Stimulated activated CD4-positive, alpha-beta T cell treated with anti-CD3 and anti-CD28 coated beads, Interleukin-4, amount 100 ng/mL, for 1 hour (primary cell): ENCODE data around the gene BICRAL.
A peak's percentile ranks its signal among the peaks of the same experiment; 100 is the strongest.
"Not testable (repeated sequence)": the region's sequence is repeated elsewhere in the genome, so short reads cannot be mapped to it uniquely, and the experiment has no call there.

ENCODE experiments used
- DNase-seq: peaks from one replicate; pipeline ENCODE4 v3.0.0-alpha.2; 2020

Gene BICRAL

DNA sequence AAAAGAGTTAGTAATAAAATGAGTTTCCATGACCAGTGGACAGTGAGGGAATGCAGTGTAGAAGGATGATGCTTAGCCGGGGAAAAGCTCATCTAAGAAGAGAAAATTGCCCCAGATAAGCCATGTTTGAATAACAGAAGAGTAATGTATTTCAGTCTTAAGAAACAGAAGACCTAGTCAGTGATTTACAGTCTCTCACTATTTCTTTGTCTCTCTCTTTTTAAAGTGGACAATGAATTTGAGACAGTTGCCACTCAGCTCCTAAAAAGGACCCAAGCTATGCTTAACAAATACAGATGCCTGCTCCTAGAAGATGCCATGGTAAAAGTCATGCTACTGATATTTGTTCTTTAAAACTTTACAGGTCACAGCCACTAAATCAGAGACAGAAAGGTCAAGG lies 78.2 kb downstream of the BICRAL start:
- no peak for DNase-seq

DNA sequence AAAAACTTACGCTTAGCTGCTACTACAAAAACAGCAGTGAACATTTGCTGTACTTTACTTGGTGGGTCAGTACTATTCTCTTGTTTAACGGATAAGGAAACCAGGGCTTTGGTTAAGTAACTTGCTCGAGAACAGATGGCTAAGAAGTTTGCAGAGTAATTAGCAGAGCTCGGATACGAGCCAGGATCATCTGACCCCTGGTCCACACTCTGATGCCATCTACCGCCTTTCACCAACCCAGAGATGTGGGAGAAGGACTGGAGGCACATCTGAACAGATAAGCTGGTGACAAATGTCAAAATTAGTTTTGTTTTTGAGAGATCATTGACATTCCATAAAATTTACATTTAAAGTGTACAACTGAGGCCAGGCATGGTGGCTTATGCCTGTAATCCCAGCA lies 78.6 kb downstream of the BICRAL start:
- no peak for DNase-seq

DNA sequence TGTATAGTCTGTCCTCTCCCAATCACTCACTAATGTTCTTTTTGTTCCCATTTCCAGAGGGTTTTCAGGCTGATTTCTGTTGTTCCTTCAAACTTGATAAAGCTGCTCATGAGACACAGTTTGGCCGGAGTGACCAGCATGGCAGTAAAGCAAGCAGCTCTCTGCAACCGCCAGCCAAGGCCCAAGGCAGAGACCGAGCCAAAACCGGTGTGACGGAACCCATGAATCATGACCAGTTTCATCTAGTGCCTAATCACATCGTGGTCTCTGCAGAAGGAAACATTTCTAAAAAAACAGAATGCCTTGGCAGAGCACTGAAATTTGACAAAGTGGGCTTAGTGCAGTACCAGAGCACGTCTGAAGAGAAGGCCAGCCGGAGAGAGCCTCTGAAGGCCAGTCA lies 82.8 kb downstream of the BICRAL start:
- DNase-seq = no peak

DNA sequence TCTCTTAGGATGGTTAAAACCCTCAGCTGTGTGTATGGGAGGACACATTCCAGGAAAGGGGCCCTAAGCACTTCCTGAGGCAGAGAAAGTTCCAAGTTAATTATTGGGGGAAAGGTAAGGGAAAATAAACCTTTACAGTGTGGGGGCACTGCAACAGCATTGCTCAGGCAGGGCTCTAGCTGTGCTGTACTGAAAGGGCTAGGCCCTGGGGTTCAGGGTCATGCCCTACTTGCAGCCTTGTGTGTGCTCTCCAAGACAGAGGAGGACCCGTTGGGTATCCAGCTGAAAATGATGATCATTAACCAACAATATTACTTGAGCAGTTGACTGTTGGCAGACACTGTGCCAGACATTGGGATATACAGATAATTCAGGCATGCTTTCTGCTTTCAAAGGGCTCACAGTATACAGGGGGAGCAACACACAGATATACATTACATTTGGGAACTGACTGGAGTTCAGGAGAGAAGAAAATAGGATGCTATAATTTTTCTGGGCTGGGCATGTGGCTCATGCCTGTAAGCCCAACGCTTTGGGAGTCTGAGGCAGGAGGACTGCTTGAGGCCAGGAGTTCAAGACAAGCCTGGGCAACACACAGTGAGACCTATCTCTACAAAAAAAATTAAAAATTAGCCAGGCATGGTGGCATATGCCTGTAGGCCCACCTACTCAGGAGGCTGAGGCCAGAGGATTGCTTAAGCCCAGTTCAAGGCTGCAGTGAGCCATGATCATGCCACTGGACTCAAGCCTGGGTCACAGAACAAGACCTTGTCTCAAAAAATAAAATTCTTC lies 88.5 kb downstream of the BICRAL start:
- DNase-seq = no peak

DNA sequence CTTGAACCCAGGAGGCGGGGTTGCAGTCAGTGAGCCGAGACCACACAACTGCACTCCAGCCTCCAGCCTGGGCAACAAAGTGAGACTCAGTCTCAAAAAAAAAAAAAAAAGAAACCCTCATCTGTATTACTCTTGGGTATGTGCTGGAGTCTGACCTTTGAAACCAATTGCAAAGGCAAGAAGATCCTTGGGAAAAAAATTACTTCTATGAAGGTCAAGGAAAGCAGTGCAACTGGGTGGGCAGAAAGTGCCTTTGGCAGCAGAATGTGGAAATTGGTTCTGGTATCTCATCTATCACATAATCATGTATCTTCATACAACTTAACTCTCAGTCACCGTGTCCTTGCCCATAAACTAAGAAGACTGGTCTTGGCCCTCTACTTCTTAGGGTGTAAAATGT lies 89.9 kb downstream of the BICRAL start:
- DNase-seq = no peak

DNA sequence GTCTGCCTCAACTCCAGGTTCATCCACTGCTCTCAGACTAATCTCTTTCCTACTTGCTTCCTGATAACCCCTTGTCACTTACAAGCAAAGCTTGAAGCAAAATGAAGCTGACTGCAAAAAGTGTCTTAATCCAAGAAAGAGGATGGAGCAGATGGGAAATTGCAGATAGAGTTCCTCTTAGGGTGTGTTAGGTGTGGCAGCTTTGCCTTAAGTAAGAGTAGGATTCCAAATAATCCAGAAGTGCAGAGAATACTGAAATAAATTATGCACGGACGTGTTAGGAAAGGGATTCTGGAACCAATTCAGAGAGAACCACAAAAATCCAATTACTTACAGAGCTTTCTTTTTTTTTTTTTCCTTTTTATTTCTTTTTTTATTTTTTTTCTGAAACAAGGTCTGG lies 91.5 kb downstream of the BICRAL start:
- DNase-seq = no peak

DNA sequence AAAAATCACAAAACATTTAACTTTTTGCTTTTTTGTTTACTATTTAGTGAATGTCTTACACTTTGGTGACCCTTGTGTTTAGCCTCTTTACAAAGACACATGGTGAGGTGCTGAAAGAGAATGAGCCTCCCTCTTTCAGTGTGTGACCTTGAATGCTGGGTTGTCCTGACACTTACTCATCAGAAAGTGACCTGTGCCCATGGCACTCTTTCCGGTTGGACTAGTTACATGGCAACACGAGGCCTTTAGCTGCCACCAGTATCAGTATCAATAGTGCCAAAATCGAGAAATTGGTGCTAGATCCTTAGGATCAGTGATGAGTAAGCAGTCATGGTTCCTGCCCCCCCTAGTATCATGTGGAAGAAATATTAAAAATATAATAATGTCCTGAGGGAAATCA lies 95.8 kb downstream of the BICRAL start:
- DNase-seq = no peak

DNA sequence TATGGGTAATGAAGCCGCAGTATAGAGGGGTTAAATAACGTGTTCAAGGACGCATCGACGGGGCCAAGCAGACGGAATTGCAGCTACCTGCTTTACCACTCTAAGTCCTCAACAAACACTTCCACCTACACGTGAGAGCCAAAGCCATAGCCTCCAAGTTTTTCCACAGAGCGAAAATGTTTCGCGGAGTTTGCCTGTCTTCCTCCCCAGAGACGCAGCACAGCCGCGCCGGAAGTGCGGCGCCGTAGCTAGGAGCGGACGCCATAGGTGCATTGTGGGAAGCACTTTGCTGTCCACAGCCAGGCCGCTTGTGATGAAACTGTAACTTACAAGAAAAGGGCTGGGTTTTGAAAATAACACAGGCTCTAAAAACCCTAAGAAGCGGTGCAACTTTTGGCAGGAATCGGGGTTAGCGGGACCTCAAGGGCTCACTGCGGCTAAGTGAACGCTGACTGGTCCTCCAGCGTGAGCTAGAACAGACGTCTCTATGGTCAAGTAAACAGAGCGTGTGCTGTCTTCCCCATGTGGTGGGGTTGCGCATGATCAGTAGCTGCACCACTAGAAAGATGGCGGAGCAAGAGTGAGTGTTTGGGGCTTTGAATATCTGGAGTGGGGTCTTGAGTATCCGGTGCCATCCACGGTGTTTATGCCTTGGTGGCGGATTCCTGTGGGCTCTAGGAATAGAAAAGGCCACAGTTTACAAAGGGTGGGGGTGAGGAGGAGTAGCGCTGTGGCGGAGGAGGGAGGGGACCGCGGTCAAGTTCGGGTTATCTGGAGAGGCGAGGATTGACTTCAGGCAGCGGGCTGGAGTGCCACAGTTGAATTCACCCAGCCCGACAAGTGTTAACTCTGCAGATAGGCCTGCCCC lies 97.8 kb downstream of the BICRAL start, which contains the start of gene RPL7L1:
Gene RPL7L1 (plus strand): TSS at position 245 of the 868 bp plus-strand sequence. CDS start 295 bp downstream, at position 540.
- DNase-seq = peak; percentile 76

DNA sequence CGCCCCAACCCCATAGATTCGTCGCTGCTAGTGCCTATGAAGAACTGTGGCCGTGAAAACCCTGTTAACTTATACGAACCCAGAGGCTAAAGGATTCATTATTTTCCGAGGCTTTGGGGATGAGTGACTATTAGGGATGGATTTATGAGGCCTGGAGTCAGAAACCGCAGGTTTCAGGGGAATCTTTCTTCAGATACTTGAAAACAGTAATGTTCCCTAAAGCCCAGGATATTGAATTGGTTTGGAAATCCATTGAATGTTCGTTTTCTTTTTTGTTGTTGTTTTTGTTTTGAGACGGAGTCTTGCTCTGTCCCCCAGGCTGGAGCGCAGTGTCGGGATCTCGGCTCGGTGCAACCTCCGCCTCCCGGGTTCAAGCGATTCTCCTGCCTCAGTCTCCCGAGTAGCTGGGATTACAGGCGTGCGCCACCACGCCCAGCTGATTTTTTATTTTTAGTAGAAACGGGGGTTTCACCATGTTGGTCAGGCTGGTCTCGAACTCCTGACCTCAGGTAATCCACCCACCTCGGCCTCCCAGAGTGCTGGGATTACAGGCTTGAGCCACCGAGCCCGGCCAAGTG lies 98.5 kb downstream of the BICRAL start:
- not testable (repeated sequence) for DNase-seq

DNA sequence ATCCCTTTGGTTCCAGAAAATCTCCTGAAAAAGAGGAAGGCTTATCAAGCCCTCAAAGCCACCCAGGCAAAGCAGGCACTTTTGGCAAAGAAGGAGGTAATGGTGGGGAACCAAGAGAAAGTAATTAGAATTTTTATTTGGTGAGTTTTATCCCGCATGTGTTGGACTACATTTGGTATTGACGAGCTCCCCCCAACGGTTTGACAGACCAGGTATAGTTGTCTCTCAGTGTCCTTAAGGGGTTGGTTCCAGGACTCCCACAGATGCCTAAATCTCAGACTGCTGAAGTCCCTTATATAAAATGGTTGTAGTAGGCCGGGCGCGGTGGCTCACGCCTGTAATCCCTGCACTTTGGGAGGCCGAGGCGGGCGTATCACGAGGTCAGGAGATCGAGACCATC lies 99.0 kb downstream of the BICRAL start:
- not testable (repeated sequence) for DNase-seq

DNA sequence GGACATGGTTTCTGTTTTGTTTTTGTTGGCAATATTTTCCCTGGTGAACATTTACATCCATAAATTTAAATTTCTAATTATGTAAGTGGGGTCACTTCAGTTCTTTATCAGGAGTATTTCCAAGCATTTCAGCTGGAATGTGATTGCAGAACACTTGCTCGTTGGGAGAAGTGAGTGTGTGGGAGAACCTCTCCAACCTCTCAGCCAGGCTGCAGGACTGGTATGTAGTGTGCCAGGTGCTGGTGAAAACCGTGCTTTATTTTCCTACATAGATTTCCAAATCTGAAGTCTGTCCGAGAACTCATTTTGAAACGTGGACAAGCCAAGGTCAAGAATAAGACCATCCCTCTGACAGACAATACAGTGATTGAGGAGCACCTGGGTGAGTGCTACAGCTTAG lies 103.8 kb downstream of the BICRAL start:
- DNase-seq = no peak

DNA sequence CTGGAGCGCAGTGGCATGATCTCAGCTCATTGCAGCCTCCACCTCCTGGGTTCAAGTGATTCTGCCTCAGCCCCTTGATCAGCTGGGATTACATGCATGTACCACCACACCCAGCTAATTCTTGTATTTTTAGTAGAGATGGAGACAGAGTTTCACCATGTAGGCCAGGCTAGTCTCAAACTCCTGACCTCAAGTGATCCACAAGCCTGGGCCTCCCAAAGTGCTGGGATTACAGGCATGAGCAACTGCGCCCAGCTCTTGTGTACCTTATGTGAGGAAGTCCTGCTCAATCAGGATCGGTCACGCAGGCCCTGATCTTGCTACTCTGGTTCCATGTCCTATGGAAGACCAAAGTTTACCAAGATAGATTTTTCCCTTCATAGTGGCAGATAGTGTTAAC lies 106.3 kb downstream of the BICRAL start:
- not testable (repeated sequence) for DNase-seq

DNA sequence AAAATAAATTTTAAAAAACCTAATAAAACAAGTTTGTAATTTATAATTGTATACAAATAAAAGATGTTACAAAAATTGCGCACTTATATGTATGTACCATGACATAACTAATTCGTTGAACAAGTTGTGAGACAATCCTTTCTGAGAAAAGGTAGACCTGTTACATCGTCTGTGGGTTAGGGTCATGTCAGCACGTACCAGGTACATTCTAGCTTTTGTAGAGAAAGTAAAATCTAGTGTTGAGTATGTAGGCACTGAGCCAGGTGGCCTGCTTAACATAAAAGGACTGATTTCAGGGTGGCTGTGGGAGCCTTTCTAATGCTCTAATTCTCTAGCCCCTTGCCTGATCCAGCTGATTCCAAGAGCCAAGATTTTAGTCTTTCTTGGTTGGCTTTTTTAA lies 108.0 kb downstream of the BICRAL start:
- no peak for DNase-seq

DNA sequence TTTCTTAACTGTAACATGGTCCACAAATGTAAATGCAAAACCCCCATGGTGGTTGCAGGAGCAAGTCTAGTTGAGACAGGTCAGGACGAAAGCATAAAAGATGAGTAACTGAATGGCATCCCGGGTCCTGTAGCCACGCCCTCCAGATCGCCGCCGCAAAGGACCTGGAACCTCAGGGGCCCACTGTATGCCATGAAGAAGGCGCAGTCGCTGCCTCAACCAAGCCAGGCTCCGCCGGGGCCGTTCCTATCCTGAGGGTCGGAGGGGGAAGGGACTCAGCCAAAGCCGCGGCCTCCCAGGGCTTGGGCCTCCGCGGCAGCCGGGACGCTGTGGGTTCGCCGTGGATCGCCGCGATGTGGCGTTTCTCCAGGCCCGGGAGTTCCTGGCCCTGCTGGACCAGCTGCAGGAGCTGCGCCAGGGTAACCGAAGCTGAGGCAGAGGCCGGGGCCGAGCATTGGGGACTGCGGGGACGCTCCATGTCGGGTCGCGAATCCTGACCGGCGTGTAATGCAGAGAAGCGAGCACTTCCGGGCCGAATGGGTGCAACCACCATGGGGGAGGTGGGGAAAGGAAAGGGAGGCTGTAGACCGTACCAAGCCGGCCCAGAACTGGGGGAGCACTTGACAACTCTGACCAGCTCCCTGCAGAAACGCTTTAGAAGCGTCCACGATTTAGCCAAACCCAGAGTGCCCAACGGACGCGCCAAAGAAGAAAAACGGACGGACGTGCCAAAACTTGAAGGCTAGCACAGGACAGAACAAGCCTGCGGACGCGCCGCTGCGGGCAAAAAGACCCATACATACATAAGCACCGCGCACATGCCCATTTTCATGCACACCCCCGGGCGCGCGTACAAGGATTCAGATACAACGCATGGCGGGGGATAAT lies 108.7 kb downstream of the BICRAL start:
- DNase-seq = peak; percentile 89

DNA sequence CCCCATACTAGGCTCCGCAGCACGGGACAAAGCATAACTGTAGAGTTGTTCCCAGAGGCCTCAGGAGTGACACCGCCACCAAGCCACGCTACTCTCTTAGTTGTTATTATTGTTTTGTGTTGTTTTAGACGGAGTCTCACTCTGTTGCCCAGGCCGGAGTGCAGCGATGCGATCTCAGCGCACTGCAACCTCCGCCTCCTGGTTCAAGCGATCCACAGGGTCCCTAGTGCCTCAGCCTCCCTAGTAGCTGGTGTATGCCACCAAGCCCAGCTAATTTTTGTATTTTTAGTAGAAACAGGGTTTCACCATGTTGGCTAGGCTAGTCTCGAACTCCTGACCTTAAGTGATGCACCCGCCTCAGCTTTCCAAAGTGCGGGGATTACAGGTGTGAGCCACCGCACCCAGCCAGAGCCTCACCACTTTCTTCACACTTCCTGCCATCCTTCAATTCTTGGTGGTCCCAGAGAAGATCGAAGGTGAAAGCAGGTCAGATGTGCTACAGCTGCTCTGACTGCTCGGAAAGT lies 109.4 kb downstream of the BICRAL start:
- no peak for DNase-seq

DNA sequence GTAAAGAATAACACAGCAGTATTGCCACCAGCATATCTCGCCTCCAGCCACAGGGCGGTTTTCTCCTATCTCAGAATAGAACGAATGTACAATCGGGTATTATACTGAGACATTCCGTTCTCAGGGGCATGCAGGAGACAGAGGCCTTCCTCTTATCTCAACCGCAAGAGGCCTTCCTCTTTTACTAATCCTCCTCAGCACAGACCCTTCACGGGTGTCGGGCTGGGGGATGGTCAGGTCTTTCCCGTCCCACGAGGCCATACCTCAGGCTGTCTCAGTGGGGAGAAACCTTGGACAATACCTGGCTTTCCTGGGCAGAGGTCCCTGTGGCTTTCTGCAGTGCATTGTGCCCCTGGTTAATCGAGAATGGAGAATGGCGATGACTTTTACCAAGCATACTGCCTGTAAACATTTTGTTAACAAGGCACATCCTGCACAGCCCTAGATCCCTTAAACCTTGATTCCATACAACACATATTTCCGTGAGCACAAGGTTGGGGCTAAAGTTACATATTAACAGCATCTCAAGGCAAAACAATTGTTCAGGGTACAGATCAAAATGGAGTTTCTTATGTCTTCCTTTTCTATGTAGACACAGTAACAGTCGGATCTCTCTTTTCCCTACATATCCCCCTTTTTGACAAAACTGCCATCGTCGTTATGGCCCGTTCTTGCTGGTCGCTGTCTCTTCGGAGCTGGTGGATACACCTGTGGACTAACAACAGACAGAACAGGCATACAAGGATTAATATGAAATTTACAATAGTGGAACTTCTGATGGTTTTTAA lies 112.4 kb downstream of the BICRAL start:
- not testable (repeated sequence) for DNase-seq

DNA sequence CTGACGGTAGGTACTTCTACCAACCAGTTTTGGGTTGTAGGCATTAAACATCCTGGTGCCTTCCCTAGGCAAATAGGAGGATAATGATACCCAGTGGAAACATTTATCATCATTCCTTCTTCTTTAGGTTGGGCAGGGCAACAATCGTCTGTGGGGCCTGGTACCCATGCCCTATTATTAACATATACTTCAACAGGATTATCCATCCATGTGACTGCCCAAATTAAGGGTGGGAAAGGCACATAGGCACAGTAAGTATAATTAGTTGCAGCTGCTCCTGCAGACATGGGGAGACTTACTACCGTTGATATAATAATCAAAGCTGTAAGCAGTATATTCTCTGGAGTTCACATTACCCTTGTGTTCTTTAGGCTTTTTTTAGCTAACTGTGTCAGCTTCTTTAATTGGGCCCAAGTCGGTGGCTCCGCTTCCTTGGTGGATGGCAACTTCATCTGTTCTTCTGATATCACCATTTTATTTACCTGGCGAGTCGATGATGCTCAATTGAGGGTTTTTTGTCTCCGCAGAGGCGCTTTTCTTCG lies 114.4 kb downstream of the BICRAL start:
- DNase-seq = no peak

DNA sequence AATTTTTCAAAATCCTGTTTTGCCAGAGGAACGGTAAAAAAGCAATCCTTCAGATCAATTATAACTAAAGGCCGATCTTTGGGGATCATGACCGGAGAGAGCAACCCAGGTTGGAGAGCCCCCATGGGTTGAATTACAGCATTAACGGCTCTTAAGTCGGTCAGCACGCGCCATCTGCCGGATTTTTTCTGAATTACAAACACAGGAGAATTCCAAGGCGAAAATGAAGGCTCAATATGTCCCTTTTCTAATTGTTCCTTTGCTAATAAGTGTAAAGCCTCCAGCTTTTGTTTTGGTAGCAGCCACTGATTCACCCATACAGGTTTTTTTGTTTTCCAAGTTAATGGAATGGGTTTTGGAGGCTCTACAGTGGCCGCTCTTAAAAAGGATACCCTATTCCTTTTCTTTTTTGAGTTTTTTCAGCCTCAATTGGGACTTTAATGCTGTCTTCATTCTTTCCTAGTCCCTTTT lies 117.1 kb downstream of the BICRAL start:
- peak; percentile 60 for DNase-seq

DNA sequence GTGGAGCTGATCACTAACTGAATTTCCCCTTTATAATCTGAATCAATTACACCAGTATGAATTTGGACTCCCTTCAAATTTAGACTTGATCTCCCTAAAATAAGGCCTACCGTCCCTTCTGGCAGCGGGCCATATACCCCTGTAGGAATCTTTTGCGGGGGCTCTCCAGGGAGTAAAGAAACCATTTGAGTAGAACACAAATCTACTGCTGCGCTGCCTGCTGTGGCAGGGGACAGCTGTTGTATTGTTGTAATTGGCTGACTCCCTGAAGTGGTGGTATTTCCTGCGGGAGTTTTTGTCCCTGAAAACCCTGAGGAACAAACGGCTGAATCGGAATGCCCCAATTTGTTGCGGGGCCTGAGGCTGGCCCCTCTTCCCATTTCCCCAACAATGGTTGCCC lies 118.0 kb downstream of the BICRAL start:
- no peak for DNase-seq

DNA sequence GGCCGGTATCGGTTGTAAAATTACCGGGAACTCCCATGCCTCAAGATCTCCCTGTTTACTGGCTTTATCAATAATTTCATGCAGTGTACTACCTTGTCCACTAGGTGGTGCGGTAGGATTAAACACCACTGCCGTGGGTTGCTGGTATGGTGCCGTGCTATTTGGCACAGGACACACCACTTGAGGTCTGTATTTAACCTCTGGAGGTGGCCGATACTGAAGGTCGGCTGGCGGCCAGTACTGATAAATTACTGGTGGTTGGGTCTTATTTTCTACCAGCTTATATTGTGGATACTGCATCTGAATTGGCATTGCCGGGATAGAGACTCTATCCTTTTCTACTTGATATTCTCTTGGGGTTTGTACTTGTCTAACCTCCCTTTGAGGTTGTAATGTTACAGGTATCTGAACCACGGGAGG lies 119.7 kb downstream of the BICRAL start:
- peak; percentile 45 for DNase-seq
